Ovary (tissue), 9 donors: ENCODE measurements around the gene PTEN. TPM values are rescaled to one million over a fixed set of nuclear protein-coding genes. Genes with fewer than 3 reads are reported as not detected.
"Not testable (repeated sequence)": the region's sequence is repeated elsewhere in the genome, so short reads cannot be mapped to it uniquely, and the experiment has no call there.

Experiments
- DNase-seq, 5 donors: peaks; one replicate each; pipeline ENCODE4 v3.0.0-alpha.2; 2019 to 2020
- H3K27ac ChIP-seq, 2 donors: fragments of 200-600 bp; one replicate each; pipeline versions ENCODE4 v1.5.1 to v1.8.0; 2019 to 2022
- H3K27me3 ChIP-seq: fragments of 200-600 bp; one replicate; pipeline ENCODE4 v1.8.0; 2022
- H3K36me3 ChIP-seq: fragments of 200-600 bp; sonication (generic); one replicate; pipeline ENCODE4 v1.5.1; 2019
- H3K4me1 ChIP-seq: one replicate; pipeline ENCODE4 v1.8.1; 2013; ENCODE audit warnings: mild to moderate bottlenecking, moderate library complexity; ENCODE audit not compliant: insufficient read depth
- H3K4me3 ChIP-seq: fragments of 200-600 bp; sonication (generic); one replicate; pipeline ENCODE4 v1.5.1; 2017
- H3K9me3 ChIP-seq, 2 donors: fragments of 200-600 bp in 1 of 2; sonication (generic) in 1 of 2; one replicate each; pipeline versions ENCODE4 v1.5.1 to v1.8.1; 2013 to 2019; ENCODE audit warnings: mild to moderate bottlenecking in 1 of 2, moderate library complexity in 1 of 2
- CTCF ChIP-seq, 3 donors: fragments of 450-650 bp in 2 of 3; fragments of 200-600 bp in 1 of 3; IDR thresholded peaks; one replicate each; pipeline versions ENCODE4 v1.5.1 to v1.8.0; 2016 to 2022; ENCODE audit warnings: antibody characterized with exemption in 3 of 3, mild to moderate bottlenecking in 1 of 3
- EP300 ChIP-seq: sonication (generic); formaldehyde crosslinking; IDR thresholded peaks from one replicate; pipeline ENCODE4 v1.6.1; 2017; ENCODE audit warnings: antibody characterized with exemption
- POLR2A ChIP-seq: fragments of 450-650 bp; IDR thresholded peaks from one replicate; pipeline ENCODE4 v1.6.1; 2017; ENCODE audit warnings: antibody characterized with exemption, mild to moderate bottlenecking, moderate library complexity
- WGBS, 3 donors: extraction: QIAGEN DNeasy Blood & Tissue Kit in 1 of 3; methylation state at CpG; one replicate each; pipeline versions ENCODE4 v1.1.5 to v1.1.7; 2013 to 2017; 5-methylcytosine and 5-hydroxymethylcytosine counted together
- intact Hi-C, 4 donors: fragments of 100-400 bp; cut with DNase I; formaldehyde crosslinking; loops; one replicate each; pipeline versions ENCODE4 v1.11.0 to v1.15.1; 2022 to 2023
- polyA plus RNA-seq, 2 donors: library from polyadenylated mRNA; stranded (reverse); fragments of 200-250 nt in 1 of 2; fragments of 350-450 nt in 1 of 2; fragmentation: Illumina TruSeq in 1 of 2; extraction: RNeasy Lipid Tissue Mini Kit (QIAGEN cat#74804) in 1 of 2; gene quantifications; one replicate each; pipeline ENCODE4 v1.2.3, GENCODE V29; 2013 to 2014
- total RNA-seq, 7 donors: library from RNA; depleted of rRNA in 2 of 7; stranded (reverse); fragments of >200 nt in 2 of 7; fragmentation: NEBNext Ultra II Directional in 3 of 7; extraction: Animal tissue kit (Norgen Biotek cat#: 25700) in 3 of 7; gene quantifications; one replicate each; pipeline versions ENCODE4 v1.1.0 to v1.2.4, GENCODE V29; 2016 to 2023
- donor health status: DM: no; HTN: no; CAD: no; lungs with moderate emphysema.
- donor health status: DM: no; HTN: no; CAD: no.
- donor health status: Bipolar disorder and iron deficiency.
- donor health status: DM: yes; HTN: yes; CAD: no.
- donor health status: DM: no; HTN: no; CAD: no.
- donor health status: DM: yes; HTN: yes; CAD: no.

Gene PTEN
- total and polyA plus RNA-seq, 9 donors = 23.7 to 182 (median 84.7) TPM

- H3K9me3 ChIP-seq = no peaks in the 10 kb centered on the region
- H3K36me3 ChIP-seq = no peaks in the 10 kb centered on the region
- intact Hi-C loops = loop anchor here in 2 of 4 donors (5.0 kb wide), 4 partner anchors 525 to 695 kb away; no protein-coding TSS in a partner anchor
- TF ChIP-seq CTCF (IDR thresholded peaks at IDR 0.05) = no peak
- no peak for TF ChIP-seq EP300
- TF ChIP-seq POLR2A = no peak
- peak overlapping the region; percentile 54 for H3K4me3 ChIP-seq
- H3K4me1 ChIP-seq = peaks cover 2% of the 10 kb centered on the region
- 0% methylated on average over 17 to 21 of the region's 21 CpGs for WGBS, 3 donors
- H3K27me3 ChIP-seq = no peaks in the 10 kb centered on the region
- H3K27ac ChIP-seq = peak overlapping the region; percentile 93 to 97
- DNase-seq = no peak
Measured at GRCh38 chr10:87862679-87863052, 759 bp upstream of the PTEN start.

GRCh38 chr10:87863951-87864495 is 598 bp downstream of the PTEN start:
- peak in 4 of 5 donors; percentile 31 to 60 (median 46) for DNase-seq
- not testable (repeated sequence) for H3K36me3 ChIP-seq, H3K9me3 ChIP-seq, H3K27me3 ChIP-seq, H3K4me1 ChIP-seq
- WGBS, 3 donors = 0 to 1% (median 0%) methylated on average over 16 to 45 of the region's 47 CpGs
- Histone ChIP-seq H3K27ac (peak overlapping the region; percentile 93 to 97), H3K4me3 (peak overlapping the region; percentile 54)
- intact Hi-C loops = loop anchor here in 2 of 4 donors (5.0 kb wide), 4 partner anchors 523 to 693 kb away; no protein-coding TSS in a partner anchor

- TF ChIP-seq CTCF (IDR thresholded peaks at IDR 0.05) = no peak
- no peak for TF ChIP-seq EP300
- no peak for TF ChIP-seq POLR2A
- intact Hi-C loops = loop anchor here in 2 of 4 donors (5.0 kb wide), 4 partner anchors 523 to 693 kb away; no protein-coding TSS in a partner anchor
Measured at GRCh38 chr10:87864496-87865059, 1.2 kb downstream of the PTEN start.

GRCh38 chr10:87865241-87865881 is 1.9 kb downstream of the PTEN start:
- H3K27ac ChIP-seq = peak overlapping the region in 1 of 2 donors; percentile 28
- WGBS, 3 donors = 0 to 1% (median 1%) methylated on average over 4 of the region's 4 CpGs
- H3K36me3 ChIP-seq = no peaks in the 10 kb centered on the region
- TF ChIP-seq CTCF (IDR thresholded peaks at IDR 0.05) (no peak), EP300 (no peak), POLR2A (no peak)
- H3K27me3 ChIP-seq = no peaks in the 10 kb centered on the region
- intact Hi-C loops = no loop called here
- H3K4me3 ChIP-seq = peak overlapping the region; percentile 54
- no peaks in the 10 kb centered on the region for H3K9me3 ChIP-seq
- H3K4me1 ChIP-seq = peaks cover 2% of the 10 kb centered on the region
- no peak for DNase-seq

More at GRCh38 chr10:87864496-87865059, 1.2 kb downstream of the PTEN start:
- H3K27ac ChIP-seq = peak overlapping the region; percentile 93 to 97
- H3K27me3 ChIP-seq = no peaks in the 10 kb centered on the region
- peak overlapping the region; percentile 54 for H3K4me3 ChIP-seq
- 0 to 1% (median 0%) methylated on average over 16 of the region's 16 CpGs for WGBS, 3 donors
- H3K9me3 ChIP-seq = no peaks in the 10 kb centered on the region
- H3K36me3 ChIP-seq = no peaks in the 10 kb centered on the region
- peaks cover 2% of the 10 kb centered on the region for H3K4me1 ChIP-seq
- no peak for DNase-seq
